ENCODE data around the gene RNF220. TPM values are rescaled to one million over a fixed set of nuclear protein-coding genes. Genes with fewer than 3 reads are reported as not detected.

RNF220 gene
- total and polyA plus RNA-seq, 2 of the 13 experiments (the other 11 are each of a cell fraction or from before 2014, with no cell fraction given): 48.2 to 72.1 TPM

DNA sequence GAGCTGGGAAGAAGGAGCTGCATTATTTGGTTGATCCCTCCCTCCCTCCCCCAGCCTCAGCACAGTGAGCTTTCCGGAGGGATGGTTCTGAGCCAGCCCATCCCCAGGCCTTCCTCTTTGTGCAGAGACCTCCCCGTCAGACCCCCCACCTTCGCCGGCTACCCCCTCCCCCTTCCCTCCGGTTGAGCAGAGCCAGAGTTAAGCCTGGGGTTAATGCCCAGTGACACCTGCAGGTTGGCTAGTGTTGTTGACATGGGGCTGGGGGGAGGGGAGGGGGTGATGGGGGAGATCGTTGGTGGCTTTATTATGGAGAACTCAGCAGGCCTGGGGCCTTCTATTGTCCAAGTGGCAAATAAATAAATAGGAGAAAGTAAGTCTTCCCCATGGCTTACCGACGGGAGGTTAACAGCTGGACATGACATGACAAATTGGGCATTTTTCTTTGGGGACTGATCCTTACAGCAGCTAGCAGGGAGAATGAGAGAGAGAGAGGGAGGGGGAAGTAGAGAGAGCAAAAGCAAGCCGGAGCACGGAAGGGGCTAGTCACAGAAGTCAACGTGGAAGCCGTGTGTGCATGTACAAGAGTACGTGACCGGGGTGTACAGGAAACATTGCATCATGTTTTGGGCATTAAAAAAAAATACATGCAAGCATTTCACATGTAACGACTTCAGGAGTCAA is 138.1 kb downstream of the RNF220 start:
- WGBS (ENCODE audit: low lambda C conversion rate): 61% methylated on average over 15 of the region's 15 CpGs
- Histone ChIP-seq H4K20me1 (ENCODE audit: insufficient read depth, low read length) (no peaks in the 10 kb centered on the region), H3K27me3 (ENCODE audit: control insufficient read depth in 1 of 2, insufficient read depth in 2 of 2, low read length in 2 of 2) (peaks cover 0 to 3% of the 10 kb centered on the region in 2 experiments; a peak in 1 of 5 replicates), H3K9me3 (ENCODE audit: low read length) (no peaks in the 10 kb centered on the region), H3K36me3 (replicated peaks in 1 of 2; ENCODE audit: control insufficient read depth in 1 of 2, insufficient read depth in 2 of 2, low read length in 2 of 2) (peaks cover 0 to 11% of the 10 kb centered on the region in 2 experiments; a peak in 3 of 5 replicates), H3K4me2 (ENCODE audit: low read depth, low read length) (no peak overlapping the region), H3K27ac (ENCODE audit: extremely low read length, insufficient read depth, low read length) (no peak overlapping the region), H3K4me3 (replicated peaks in 1 of 3; ENCODE audit: insufficient read depth in 1 of 3, low read depth in 2 of 3, low read length in 3 of 3) (no peak overlapping the region), H3K9ac (ENCODE audit: insufficient read depth, low read depth, low read length) (no peak overlapping the region), H2AFZ (ENCODE audit: low read length) (no peak overlapping the region), H3K4me1 (ENCODE audit: insufficient read depth, low read length) (no peaks in the 10 kb centered on the region), H3K79me2 (ENCODE audit: insufficient read depth, low read length) (no peaks in the 10 kb centered on the region)
- FAIRE-seq (no peak), DNase-seq (ENCODE audit: low spot score) (no peak), ATAC-seq (no peak)
- CTCF ChIA-PET (ENCODE audit: low intra/inter-chr PET ratio, low total read pairs): no interaction called here
- POLR2A ChIA-PET: no interaction called here
- intact Hi-C loops (cut with micrococcal nuclease; ENCODE audit: unreplicated experiment) (no loop called here), in situ Hi-C loops (cut with HindIII; ENCODE audit: extremely low pct_ligation_motif_present, low pct_unique_long_range_greater_than_20kb) (no loop called here)
- BruUV-seq (replicated peaks): no TSS peak
- TF ChIP-seq ATF7 (IDR thresholded peaks at IDR 0.05) (0 out of 2 replicates have a peak, but pooled peaks have one; percentile 3), ATF7 (CRISPR knock-in tag; IDR thresholded peaks at IDR 0.05) (no peak), ZFP1 (CRISPR knock-in tag; IDR thresholded peaks at IDR 0.05) (no peak), CEBPB (IDR thresholded peaks at IDR 0.05; ENCODE audit: borderline replicate concordance, low read depth, low read length) (peak; percentile 52; the same call in 1 of the 2 replicates), TRIM24 (CRISPR knock-in tag; IDR thresholded peaks at IDR 0.05) (no peak), ZSCAN5A (CRISPR knock-in tag; IDR thresholded peaks at IDR 0.05; ENCODE audit: borderline replicate concordance) (no peak), ELF3 (CRISPR knock-in tag; IDR thresholded peaks at IDR 0.05) (no peak), RBFOX2 (IDR thresholded peaks at IDR 0.05; ENCODE audit: low read depth, low read length) (no peak)
